WTC11 (cell line): ENCODE data around the gene LMF2. TPM values are rescaled to one million over a fixed set of nuclear protein-coding genes. Genes with fewer than 3 reads are reported as not detected.

Experiments used
- ATAC-seq: fragments of 200-7000 bp; cut with Tn5 transposase; 2 replicates; pipeline ENCODE4 v1.10.0; 2021; ENCODE audit warnings: mild to moderate bottlenecking, moderate library complexity
- CTCF ChIA-PET: fragments of 300-600 bp; sonication (Branson Sonifier 250); formaldehyde crosslinking; loops from one replicate; lab custom pipeline; 2021; ENCODE audit warnings: antibody characterized with exemption; lab: Charles Lee
- POLR2A ChIA-PET: fragments of 350-600 bp; sonication (Branson Sonifier 250); formaldehyde crosslinking; loops from one replicate; lab custom pipeline; 2021; ENCODE audit warnings: antibody characterized with exemption; lab: Charles Lee
- DNase-seq: peaks from one replicate; pipeline ENCODE4 v3.0.0; 2021; ENCODE audit warnings: low spot score
- H3K27ac Mint-ChIP-seq: 2 replicates; pipeline ENCODE4 v1.8.0; 2021; ENCODE audit warnings: mixed read lengths
- H3K27me3 Mint-ChIP-seq: 2 replicates; pipeline ENCODE4 v1.8.0; 2021; ENCODE audit warnings: low read depth, mild to moderate bottlenecking, moderate library complexity, mixed read lengths
- H3K36me3 Mint-ChIP-seq: 2 replicates; pipeline ENCODE4 v1.8.0; 2021; ENCODE audit warnings: mixed read lengths
- H3K4me1 Mint-ChIP-seq: 2 replicates; pipeline ENCODE4 v1.8.0; 2022; ENCODE audit warnings: mixed read lengths
- H3K4me3 Mint-ChIP-seq: 2 replicates; pipeline ENCODE4 v1.8.0; 2021; ENCODE audit warnings: mild to moderate bottlenecking, moderate library complexity, mixed read lengths
- H3K9me3 Mint-ChIP-seq: 2 replicates; pipeline ENCODE4 v1.8.0; 2021; ENCODE audit warnings: mixed read lengths
- AFF4 ChIP-seq: sonication (generic); formaldehyde crosslinking; IDR thresholded peaks from 2 replicates; pipeline ENCODE4 v1.8.1; 2023; ENCODE audit warnings: mild to moderate bottlenecking, missing genetic modification reagents, borderline replicate concordance
- AR ChIP-seq: fragments of 250-450 bp; sonication (Bioruptor Pico); IDR thresholded peaks from 2 replicates; pipeline ENCODE4 v1.9.0; 2021; ENCODE audit warnings: mild to moderate bottlenecking
- ATF1 ChIP-seq: sonication (generic); formaldehyde crosslinking; IDR thresholded peaks from 2 replicates; pipeline ENCODE4 v1.8.1; 2023; ENCODE audit warnings: mild to moderate bottlenecking, moderate library complexity, missing genetic modification reagents
- CDX4 ChIP-seq: fragments of 250-450 bp; sonication (Bioruptor Pico); IDR thresholded peaks from 2 replicates; pipeline ENCODE4 v1.9.0; 2021; ENCODE audit warnings: moderate library complexity, mild to moderate bottlenecking, inconsistent platforms, borderline replicate concordance
- E2F5 ChIP-seq: sonication (generic); formaldehyde crosslinking; IDR thresholded peaks from 2 replicates; pipeline ENCODE4 v1.8.1; 2022; ENCODE audit warnings: mild to moderate bottlenecking, moderate library complexity, missing genetic modification reagents
- ERG ChIP-seq: fragments of 250-450 bp; sonication (Bioruptor Pico); IDR thresholded peaks from 2 replicates; pipeline ENCODE4 v1.8.0; 2021; ENCODE audit warnings: mild to moderate bottlenecking
- ETV6 ChIP-seq: sonication (generic); formaldehyde crosslinking; IDR thresholded peaks from 2 replicates; pipeline ENCODE4 v1.8.1; 2022; ENCODE audit warnings: mild to moderate bottlenecking, missing genetic modification reagents
- HMGXB4 ChIP-seq: sonication (generic); formaldehyde crosslinking; IDR thresholded peaks from 2 replicates; pipeline ENCODE4 v1.8.1; 2023; ENCODE audit warnings: mild to moderate bottlenecking, moderate library complexity, missing genetic modification reagents
- IRF2 ChIP-seq: sonication (generic); formaldehyde crosslinking; IDR thresholded peaks from 2 replicates; pipeline ENCODE4 v1.8.0; 2022; ENCODE audit warnings: low read depth, missing genetic modification reagents, borderline replicate concordance
- NFE2L1 ChIP-seq: sonication (generic); formaldehyde crosslinking; IDR thresholded peaks from 2 replicates; pipeline ENCODE4 v1.8.1; 2023; ENCODE audit warnings: missing genetic modification reagents
- NFYB ChIP-seq: sonication (generic); formaldehyde crosslinking; conservative IDR thresholded peaks from 2 replicates; pipeline ENCODE4 v1.8.0; 2022; ENCODE audit warnings: low read depth, missing genetic modification reagents
- NR3C1 ChIP-seq: sonication (generic); formaldehyde crosslinking; conservative IDR thresholded peaks from 2 replicates; pipeline ENCODE4 v1.8.1; 2023; ENCODE audit warnings: low read depth, mild to moderate bottlenecking, missing genetic modification reagents
- PREB ChIP-seq: sonication (generic); formaldehyde crosslinking; IDR thresholded peaks from 2 replicates; pipeline ENCODE4 v1.8.1; 2022; ENCODE audit warnings: mild to moderate bottlenecking, missing genetic modification reagents, moderate library complexity, borderline replicate concordance
- RELA ChIP-seq: sonication (generic); formaldehyde crosslinking; IDR thresholded peaks from 2 replicates; pipeline ENCODE4 v1.8.1; 2022; ENCODE audit warnings: missing genetic modification reagents, mild to moderate bottlenecking, borderline replicate concordance
- SP1 ChIP-seq: sonication (generic); formaldehyde crosslinking; conservative IDR thresholded peaks from 2 replicates; pipeline ENCODE4 v1.8.1; 2022; ENCODE audit warnings: missing genetic modification reagents
- ZBTB43 ChIP-seq: sonication (generic); formaldehyde crosslinking; IDR thresholded peaks from 2 replicates; pipeline ENCODE4 v1.8.1; 2023; ENCODE audit warnings: mild to moderate bottlenecking, missing genetic modification reagents
- ZNF425 ChIP-seq: fragments of 250-450 bp; sonication (Bioruptor Pico); conservative IDR thresholded peaks from 2 replicates; pipeline ENCODE4 v1.9.0; 2021; ENCODE audit warnings: mild to moderate bottlenecking
- ZNF671 ChIP-seq: fragments of 250-450 bp; sonication (Bioruptor Pico); IDR thresholded peaks from 2 replicates; pipeline ENCODE4 v1.8.0; 2021; ENCODE audit warnings: mild to moderate bottlenecking
- total RNA-seq: library from RNA; stranded (reverse); gene quantifications from 3 replicates; pipeline ENCODE4 v1.2.3, GENCODE V29; 2021

LMF2 gene
- total RNA-seq, 1 experiment from 2014 or later: 43.7 TPM

- H3K27me3 Mint-ChIP-seq: no peaks in the 10 kb centered on the region; the same call in 1 of the 2 replicates
- no peak for TF ChIP-seq CDX4 (CRISPR knock-in tag)
- TF ChIP-seq ZNF425 (CRISPR knock-in tag): no peak
- no peak for TF ChIP-seq ZBTB43
- TF ChIP-seq ATF1: no peak
- no peak for TF ChIP-seq NR3C1 (CRISPR knock-in tag)
- no peak for TF ChIP-seq AR (CRISPR knock-in tag)
- TF ChIP-seq HMGXB4: no peak
- no peak for TF ChIP-seq ZNF671
- TF ChIP-seq SP1 (CRISPR knock-in tag): no peak
- no peak for TF ChIP-seq E2F5 (CRISPR knock-in tag)
- no peak for TF ChIP-seq ERG (CRISPR knock-in tag)
- H3K36me3 Mint-ChIP-seq: peaks cover 22% of the 10 kb centered on the region
- no peak overlapping the region for H3K27ac Mint-ChIP-seq
- peaks cover 11% of the 10 kb centered on the region for H3K4me1 Mint-ChIP-seq
- no peaks in the 10 kb centered on the region for H3K9me3 Mint-ChIP-seq
- CTCF ChIA-PET: interaction anchor here (0.5 to 0.6 kb wide), 2 partner anchors 31 to 175 kb away, joined by 4 read pairs; no protein-coding TSS in a partner anchor
- ATAC-seq (no peak), DNase-seq (no peak)
- POLR2A ChIA-PET: no interaction called here
- H3K4me3 Mint-ChIP-seq: no peak overlapping the region
Observed at GRCh38 chr22:50467773-50468440, 39.6 kb downstream of the LMF2 start.

GRCh38 chr22:50467341-50467740 is 40.2 kb downstream of the LMF2 start:
- ATAC-seq (no peak), DNase-seq (no peak)
- POLR2A ChIA-PET: no interaction called here
- Mint-ChIP-seq H3K27me3 (no peaks in the 10 kb centered on the region; the same call in 1 of the 2 replicates), H3K36me3 (peaks cover 22% of the 10 kb centered on the region), H3K4me3 (no peak overlapping the region), H3K27ac (no peak overlapping the region), H3K4me1 (peaks cover 11% of the 10 kb centered on the region), H3K9me3 (no peaks in the 10 kb centered on the region)
- CTCF ChIA-PET: interaction anchor here (0.5 to 0.6 kb wide), 2 partner anchors 32 to 175 kb away, joined by 4 read pairs; no protein-coding TSS in a partner anchor
- no peak for TF ChIP-seq ETV6 (CRISPR knock-in tag)
- no peak for TF ChIP-seq IRF2
- no peak for TF ChIP-seq NFE2L1
- no peak for TF ChIP-seq AFF4
- no peak for TF ChIP-seq RELA
- no peak for TF ChIP-seq NFYB (CRISPR knock-in tag)
- TF ChIP-seq PREB: no peak
